Measurements from ENCODE around the gene CYFIP1.
"Not testable (repeated sequence)": the region's sequence is repeated elsewhere in the genome, so short reads cannot be mapped to it uniquely, and the experiment has no call there.

Gene CYFIP1

DNA sequence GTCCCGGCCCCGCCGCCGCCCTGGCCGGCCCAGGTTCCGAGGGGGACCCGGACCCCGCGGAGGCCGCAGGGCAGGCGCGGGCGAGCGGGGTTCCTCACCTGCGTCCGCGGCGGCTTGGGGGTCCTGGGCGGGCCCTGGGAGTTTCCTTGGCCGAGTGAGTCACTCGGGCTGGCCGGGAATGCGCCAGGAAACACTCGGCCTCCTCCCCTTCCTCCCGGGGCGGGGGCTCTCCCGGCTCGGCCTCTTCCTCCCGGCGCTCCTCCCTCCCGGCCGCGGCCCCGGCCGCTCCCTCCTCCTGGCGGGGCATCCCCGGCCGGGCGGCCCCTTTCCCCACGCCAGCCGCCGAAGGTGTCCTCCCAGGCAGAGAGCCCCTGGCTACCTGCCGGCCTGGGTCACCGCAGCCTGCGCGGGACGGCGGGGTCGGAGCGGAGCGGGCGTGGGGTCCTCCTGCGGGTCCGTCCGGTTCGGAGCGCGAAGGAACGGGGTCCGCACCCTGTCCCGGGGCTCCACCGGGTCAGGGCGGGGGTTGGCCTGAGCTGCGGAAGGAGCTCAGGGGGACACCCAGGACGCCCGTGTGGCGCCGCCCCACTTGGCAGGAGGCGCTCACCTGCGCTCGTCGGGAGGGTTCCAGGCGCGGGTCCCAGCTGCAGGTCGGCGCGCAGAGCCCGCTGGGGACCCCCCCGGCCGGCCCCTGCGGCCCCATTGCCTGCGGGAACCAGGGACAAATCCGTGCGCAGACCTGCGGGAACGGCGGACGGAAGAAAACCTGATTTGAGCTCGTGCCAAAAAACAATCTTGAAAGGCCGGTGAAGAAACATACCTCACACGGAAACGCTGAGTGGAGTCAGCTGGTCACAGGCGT is at the start of gene CYFIP1:
CYFIP1 (minus strand) TSS at position 180 of the 862 bp plus-strand sequence. CDS start 33,083 bp downstream, outside the sequence.
- peak; percentile 92 to 97 (median 93) for DNase-seq

DNA sequence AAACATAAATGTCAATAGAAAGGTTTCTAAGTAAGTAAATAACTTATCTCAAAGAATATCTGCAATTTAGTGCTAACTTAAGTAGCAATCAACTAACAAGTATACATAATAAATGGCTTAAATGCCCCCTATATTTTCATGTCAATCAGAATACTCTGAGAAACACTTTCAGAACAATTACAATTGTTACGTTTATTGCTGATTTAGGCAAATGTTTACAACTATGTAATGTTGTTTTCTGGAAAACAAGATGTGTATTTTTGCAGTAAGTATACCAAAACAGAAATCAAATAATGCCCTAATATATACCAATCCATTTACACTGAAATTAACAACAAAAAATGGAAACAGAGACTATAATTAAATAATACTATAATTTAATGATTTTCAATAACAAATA is 46.0 kb upstream of the CYFIP1 start:
- no peak for DNase-seq

DNA sequence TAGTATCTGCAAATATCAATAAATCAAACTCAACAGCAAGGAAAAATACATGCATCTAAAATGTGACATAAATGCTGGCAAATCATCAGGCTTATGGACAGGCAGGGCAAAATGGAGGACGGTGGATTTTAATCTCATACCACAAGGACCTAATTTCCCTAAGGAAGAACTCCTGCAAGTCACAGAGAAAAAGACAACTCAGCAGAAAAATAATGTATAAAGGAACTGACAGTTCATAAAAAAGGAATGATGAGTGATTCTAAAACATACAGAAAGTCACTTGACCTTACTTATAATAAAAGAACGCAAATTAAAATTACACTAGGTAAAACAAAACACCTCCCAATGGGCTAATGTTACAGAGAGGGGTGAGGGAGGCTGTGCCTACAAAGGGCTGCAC is 42.0 kb upstream of the CYFIP1 start:
- no peak for DNase-seq

DNA sequence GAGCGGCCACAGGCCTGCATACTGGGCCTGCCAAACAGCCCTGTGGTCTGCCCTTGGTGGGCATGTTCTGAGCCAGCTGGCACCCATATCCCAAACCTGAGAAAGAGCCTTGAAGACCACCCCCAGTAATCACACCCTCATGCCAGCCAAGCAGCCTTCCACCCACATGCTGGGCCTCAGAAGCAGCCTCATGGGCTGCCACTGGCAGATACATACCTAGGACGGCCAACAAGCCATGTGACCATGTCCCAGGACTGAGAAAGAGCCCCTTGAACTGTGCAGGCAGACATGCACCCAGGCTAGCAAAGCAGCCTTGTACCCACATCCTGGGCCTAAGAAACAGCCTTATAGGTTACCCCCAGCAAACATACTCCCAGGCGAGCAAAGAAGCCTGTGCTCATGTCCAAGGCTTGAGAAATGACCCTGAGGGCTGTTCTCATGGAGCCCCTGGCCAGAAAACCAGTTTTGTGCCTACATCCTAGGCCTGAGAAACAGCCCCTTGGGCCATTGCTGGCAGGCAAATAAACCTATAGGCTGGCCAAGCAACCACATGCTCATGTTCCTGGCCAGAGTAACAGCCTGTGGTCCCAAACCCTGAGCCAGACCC is 34.3 kb upstream of the CYFIP1 start:
- DNase-seq, result no peak

DNA sequence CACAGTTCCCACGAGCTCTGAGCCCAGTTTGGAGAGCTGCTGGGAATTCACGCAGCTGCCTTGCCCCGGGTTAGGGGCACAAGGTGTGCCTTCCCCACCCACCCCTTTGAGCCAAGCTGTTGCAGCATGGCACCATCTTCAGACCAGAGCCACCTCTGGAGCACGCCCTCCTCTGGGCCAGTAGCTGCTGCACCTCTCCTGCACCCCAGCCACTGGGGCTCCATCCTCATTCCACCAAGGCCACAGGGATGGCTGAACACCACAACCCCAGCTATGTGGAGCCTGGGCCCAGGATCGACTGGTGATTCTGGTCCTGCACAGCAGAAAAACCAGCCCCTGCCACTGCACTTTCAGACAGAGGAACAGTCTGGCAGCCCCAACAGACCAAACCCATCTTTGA is 33.5 kb upstream of the CYFIP1 start:
- DNase-seq, result no peak

DNA sequence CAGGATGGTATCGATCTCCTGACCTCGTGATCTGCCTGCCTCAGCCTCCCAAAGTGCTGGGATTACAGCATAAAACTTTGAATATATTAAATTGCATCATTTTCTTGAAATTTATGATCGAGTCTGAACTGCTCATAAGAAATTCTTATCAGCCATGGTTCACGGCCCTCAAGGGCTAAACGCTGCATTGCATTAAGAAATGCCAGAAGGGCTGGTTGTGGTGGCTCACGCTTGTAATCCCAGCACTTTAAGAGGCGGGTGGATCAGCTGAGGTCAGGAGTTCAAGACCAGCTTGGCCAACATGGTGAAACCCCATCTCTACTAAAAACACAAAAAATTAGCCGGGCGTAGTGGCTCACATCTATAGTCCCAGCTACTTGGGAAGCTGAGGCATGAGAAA is 32.4 kb upstream of the CYFIP1 start:
- not testable (repeated sequence) for DNase-seq

DNA sequence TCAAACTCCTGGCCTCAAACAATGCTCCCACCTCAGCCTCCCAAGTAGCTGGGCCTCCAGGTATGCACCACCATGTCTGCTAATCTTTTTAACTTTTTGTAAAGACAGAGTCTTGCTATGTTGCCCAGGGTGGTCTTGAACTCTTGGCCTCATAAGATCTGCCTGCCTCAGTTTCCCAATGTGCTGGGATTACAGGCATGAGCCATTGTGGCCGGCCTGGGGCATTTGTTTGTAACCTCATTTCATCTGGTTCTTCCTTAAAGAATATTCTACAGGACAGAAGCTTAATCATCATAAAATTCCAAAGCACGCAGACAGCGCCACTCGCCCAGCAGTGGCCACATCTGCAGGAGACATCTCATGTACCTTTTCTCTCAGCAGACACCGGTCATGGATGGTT is 23.6 kb upstream of the CYFIP1 start:
- no peak for DNase-seq

DNA sequence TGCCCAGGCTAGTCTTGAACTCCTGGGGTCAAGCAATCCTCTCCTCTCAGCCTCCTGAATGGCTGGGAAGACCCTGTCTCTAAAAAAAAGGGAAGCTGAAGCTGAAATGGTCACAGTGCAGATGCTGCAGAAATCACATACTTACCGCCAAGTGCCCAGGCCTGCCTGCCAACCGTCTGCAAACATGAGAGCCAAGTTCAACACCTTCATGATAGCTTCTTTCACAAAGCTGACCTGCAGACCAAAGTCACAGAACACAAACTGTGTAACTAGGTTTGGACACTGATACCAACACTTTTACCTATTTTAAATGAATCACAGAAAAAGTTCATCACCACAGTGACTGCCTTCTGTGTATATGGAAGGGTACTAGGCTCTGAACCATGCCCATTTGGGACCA is 22.8 kb upstream of the CYFIP1 start:
- DNase-seq, result no peak

DNA sequence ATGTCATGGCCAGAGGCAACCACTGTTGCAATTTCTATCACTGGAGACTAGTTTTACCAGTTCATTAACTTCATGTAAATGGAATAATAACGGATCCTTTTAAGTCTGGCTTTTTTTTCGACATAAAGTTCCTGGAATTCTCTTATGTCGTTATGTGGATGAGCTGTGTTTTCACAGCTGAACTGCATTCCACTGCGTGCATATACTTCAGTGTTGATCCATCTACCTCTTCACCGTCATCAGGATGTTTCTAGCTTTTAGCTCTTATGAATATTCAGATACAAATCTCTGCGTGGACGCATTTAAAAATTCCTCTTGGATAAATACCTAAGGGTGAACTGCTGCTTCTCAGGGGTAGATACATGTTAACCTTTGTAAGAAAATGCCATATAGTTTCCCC is 15.6 kb upstream of the CYFIP1 start:
- DNase-seq, result no peak

DNA sequence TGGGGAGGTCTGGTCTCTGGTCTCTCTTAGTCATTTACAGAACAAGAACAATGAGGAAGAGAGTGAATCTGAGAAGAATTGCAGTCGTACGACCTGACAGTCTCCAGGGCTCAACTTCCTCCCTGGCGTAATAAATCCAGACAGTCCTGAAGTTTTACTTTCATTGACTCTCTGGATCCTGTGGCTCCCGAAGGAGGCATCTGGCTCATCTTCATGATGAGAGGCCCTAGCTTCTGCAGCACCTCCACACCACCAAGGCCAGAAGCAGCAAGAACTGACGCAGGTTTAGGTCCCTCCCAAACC is 11.8 kb upstream of the CYFIP1 start:
- peak; percentile 38 to 55 (median 39) for DNase-seq

DNA sequence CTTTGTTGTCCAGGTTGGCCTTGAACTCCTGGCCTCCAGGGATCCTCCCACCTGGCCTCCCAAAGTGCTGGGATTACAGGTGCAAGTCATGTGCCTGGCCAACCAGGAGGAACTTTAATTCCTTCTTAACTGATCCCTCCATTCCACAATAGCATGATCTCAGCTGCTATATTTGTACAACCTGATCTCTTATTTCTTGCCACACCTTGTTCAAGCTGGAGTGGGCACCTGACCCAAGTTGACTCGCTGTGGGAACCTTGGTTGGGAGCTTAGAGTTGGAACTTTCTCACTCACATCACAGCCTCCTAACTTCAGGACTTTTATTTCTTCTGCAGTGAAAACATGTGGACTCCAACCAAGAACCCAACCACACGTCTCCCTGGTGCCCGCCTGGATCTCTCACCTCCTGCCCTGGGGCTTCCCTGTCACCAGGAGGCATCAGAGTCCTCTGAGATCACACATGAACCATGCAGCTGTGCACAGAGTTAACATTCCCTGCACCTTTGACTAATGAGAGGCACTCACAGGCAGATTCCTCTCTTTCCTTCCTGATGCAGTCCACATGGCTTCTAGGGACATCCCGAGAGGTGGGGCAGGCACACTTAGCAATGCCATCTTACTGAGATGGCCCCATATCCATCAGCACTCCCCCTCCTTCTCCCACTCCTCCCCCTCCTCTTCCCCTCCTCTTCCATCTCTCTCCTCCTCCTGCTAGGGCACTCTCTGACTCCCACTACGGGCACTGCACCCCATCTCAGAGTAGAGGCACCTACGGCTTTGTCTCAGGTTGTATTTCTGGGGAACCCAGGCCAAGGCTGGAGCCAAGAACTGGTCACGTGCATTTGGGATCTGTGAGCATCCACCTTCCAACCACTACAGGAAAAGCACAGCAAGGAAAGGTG is 9.7 kb upstream of the CYFIP1 start:
- DNase-seq, result no peak

DNA sequence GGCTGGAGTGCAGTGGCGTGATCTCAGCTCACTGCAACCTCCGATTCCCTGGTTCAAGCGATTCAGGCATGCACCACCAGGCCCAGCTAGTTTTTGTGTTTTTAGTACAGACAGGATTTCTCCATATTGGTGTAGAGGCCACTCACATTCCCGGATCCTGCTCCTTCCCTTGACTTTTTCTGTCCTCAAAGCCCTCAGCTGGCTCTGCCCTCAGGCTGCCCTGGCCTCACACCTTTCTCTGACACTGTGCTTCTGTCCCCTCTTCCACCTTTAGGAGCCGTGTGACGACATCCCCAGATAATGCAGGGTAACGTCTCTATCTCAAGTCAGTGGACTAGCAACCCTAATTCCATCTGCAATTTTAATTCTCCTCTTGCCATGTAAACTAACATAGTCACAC is 8.6 kb upstream of the CYFIP1 start:
- no peak for DNase-seq

DNA sequence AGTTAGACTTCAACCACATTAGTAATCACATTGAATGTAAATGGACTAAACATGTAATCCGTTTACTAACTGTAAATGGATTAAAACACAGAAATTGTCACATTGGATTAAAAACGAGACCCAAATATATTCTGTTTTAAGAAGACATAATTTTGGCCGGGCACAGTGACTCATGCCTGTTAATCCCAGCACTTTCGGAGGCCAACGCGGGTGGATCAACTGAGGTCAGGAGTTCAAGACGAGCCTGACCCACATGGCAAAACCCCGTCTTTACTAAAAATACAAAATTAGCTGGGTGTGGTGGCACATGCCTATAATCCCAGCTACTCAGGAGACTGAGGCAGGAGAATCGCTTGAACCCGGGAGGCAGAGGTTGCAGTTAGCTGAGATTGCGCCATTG is 1.8 kb upstream of the CYFIP1 start:
- DNase-seq, result peak in 2 of 3 donors; percentile 35 to 42

DNA sequence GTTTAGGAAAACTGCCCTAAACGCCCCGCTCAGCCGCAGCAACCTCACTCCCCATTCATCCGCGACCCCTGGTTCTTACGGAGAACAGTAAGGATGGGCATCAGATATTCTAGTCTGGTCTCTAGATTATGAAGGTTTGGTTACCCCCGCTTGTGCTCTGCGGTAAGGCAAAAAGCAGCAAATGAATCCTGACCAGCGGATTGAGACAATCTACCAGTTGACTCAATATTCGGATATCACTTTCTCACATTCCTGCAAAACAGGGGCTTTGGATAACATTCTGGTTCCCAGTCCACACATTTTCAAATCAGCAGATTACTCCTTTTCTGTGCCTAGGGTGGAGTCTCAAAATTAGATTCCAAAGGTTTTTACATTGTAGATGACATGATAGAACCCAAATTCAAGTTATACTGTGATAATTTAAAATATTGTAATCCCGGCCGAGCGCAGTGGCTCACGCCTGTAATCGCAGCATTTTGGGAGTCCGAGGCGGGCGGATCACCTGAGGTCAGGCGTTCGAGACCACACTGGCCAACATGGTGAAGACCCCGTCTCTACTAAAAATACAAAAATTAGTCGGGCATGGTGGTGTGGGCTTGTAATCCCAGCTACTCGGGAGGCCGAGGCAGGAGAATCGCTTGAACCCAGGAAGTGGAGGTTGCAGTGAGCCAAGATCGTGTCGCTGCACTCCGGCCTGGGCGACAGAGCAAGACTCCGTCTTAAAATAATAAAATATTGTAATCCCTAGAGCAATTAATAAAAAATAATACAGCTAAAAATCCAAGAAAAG is 1.1 kb upstream of the CYFIP1 start:
- no peak for DNase-seq

DNA sequence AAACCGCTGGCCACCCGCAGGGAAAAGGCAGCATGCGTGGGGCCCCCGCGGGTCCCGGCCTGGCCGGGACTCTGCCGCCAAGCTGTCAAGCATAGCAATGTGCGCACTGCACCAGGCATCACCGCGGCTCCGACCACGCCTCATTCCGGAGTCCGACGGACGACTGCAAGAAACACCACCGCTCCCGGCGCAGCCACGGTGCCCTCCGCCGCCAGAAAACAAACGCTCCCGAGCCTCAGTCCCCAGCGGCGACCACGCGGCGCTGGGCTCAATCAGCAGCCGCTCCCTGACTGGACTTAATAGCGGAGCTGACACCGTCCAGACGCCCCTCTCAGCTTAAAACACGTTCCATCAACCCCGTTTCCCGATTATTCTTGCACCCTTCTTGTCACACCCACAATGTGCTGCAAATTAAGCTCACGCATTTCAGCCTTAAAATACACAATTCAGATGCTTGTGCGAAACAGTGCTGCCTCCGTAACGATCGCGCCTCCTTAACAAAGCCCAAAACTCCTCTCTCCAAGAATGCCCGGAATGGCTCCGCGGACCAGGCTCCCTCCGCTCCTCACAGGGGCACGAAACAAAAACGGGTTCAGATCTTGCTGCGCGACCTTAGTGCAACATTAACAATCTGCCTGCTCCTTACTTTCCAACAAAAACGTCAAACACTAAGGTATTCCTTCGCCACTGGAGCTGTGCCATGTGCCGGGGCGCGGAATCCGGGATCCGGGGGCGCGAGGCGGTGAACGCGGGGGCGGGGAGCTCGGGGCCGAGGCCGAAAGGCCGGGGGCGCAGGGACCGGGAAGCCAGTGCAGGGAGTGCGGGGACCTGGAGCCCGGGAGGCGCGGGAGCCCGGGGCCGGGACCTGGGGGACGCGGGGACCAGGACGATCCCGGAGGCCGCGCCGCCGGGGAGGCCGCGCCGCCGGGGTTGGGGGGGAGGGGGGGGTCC is 655 bp downstream of the CYFIP1 start:
- DNase-seq, result peak; percentile 54 to 67 (median 63)

DNA sequence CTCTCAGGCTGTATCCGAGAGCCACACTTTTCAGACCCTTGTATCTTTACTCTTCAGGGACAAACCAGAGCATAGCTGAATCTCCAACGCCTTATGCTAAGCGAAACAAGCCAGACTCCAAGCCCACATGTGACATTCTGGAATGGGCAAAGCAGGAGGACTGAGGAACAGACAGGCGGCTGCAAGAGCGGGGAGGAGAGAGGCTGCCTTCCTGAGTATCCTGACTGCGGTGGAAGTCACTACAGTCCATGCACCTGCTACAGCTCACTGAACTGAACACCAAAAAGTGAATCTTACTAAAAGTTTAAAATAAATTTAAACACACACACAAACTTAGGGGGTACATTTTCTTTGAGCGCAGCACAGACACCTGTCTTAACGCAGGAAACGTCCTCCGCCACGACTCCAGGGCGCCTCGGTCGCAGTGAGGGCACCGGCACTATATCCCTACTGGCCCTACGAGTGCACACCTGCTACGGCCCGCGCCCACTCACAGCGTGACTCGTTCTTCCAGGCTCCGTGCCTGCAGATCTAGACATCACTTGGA is 1.4 kb downstream of the CYFIP1 start:
- DNase-seq, result no peak

DNA sequence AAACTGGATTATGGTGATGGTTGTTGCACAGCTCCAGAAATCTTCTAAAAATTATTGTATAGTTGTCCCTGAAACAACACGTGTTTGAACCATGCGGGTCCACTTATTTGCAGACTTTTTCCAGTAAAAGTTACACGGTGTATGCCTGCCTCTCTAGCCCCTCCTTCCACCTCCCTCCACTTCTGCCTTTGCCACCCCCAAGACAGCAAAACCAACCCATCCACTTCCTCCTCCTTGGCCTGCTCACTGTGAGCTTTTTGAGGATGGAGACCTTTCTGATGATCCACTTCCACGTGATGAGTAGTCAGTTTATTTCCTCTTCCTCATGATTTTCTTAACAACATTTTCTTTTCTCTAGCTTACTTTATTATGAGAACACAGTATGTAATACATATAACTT is 5.4 kb downstream of the CYFIP1 start:
- peak; percentile 88 to 94 (median 92) for DNase-seq

DNA sequence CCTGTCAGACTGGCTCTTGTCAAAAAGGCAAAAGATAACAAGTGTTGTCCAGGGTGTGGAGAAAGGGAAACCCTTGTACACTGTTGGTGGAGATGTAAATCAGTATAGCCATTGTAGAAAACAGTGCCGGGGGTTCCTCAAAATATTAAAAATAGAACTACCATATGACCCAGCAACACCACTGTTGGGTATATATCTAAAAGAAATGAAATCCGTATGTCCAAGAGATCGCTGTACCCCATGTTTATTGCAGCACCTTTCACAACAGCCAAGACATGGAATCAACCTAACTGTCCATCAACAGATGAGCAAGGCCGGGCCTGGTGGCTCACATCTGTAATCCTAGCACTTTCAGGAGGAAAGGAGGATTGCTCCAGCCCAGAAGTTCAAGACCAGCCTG is 6.2 kb downstream of the CYFIP1 start:
- peak in 1 of 3 donors; percentile 32 for DNase-seq

DNA sequence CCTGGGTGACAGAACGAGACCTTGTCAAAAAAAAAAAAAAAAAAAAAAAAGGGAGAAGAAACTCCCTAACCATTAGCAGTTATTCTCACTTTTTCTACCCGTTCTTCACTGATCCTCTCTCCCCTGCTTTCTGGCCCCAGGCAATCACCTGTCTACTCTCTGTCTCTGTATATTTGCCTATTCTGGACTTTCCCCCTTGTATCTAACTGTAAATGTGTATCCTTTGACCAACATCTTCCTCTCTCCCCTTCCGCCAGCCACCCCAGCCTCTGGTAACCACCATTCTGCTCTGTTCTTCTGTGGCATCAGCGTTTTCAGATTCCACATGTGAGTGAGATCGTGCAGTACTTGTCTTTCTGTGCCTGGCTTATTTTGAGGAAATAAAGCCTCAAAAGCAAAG is 6.9 kb downstream of the CYFIP1 start:
- peak; percentile 66 to 73 (median 69) for DNase-seq

DNA sequence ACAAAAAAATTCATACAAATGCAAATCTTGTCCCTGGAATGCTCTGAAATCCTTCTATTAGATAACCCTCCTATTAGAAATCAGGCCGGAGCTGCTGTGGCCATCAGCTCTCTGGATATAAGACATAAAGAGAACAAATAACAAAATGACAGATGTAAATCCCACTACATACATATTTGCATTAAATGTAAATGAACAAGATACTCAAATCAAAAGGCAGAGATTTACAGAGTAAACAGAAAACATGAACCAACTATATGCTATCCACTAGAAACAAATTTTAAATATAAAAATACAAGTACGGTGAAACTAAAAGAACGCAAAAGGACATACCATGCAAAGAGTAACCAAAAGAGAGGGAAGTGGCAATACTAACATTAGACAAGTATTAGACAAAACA is 10.7 kb downstream of the CYFIP1 start:
- DNase-seq, result no peak

DNA sequence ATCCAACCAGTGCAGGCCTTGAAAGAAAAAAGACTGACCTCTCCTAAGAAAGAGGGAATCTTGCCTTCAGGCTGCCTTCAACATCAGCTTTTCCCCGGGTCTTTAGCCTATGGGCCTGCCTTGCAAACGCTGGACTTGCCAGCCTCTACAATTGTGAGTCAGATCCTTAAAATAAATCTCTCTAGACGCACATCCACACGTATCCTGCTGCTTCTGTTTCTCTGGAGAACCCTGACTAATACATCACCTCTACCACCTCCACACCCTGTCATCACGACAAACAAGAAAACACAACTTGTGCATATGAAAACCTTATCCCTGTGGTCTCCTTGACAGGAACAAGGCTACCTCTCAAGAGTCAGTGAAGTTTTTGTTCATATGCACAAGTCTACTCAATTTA is 11.8 kb downstream of the CYFIP1 start:
- peak; percentile 73 to 85 (median 82) for DNase-seq
